ENCODE measurements around the gene LAMA2.

DNA sequence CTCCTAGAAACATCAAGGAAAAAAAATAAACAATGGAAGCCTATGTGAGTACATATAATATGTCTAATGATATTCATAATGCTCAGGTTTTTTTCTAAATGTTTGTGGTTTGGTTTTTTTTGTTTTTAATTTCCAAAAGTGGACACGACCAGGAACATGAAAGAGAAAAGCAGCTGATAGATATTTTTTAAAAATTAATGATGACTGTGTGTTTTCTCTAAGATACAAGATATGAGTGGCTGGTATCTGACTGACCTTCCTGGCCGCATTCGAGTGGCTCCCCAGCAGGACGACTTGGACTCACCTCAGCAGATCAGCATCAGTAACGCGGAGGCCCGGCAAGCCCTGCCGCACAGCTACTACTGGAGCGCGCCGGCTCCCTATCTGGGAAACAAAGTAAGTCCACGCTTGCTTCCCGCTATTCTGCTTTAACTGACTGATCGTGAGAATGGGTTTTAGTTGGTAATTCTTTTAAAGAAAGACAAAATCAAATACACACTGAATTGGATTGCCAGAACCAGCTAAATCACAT is 309.6 kb downstream of the LAMA2 start:
- no peak for TF ChIP-seq EP300 (IDR thresholded peaks at IDR 0.05)
- TF ChIP-seq POLR2A (IDR thresholded peaks at IDR 0.05), result no peak
- TF ChIP-seq, protein P1, sequence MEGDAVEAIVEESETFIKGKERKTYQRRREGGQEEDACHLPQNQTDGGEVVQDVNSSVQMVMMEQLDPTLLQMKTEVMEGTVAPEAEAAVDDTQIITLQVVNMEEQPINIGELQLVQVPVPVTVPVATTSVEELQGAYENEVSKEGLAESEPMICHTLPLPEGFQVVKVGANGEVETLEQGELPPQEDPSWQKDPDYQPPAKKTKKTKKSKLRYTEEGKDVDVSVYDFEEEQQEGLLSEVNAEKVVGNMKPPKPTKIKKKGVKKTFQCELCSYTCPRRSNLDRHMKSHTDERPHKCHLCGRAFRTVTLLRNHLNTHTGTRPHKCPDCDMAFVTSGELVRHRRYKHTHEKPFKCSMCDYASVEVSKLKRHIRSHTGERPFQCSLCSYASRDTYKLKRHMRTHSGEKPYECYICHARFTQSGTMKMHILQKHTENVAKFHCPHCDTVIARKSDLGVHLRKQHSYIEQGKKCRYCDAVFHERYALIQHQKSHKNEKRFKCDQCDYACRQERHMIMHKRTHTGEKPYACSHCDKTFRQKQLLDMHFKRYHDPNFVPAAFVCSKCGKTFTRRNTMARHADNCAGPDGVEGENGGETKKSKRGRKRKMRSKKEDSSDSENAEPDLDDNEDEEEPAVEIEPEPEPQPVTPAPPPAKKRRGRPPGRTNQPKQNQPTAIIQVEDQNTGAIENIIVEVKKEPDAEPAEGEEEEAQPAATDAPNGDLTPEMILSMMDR (IDR thresholded peaks at IDR 0.05), result no peak
- TF ChIP-seq POLR2AphosphoS5 (IDR thresholded peaks at IDR 0.05), result no peak

Data from stomach (tissue), 4 donors.